K562 (cell line): ENCODE data around the gene RPP25. TPM values are rescaled to one million over a fixed set of nuclear protein-coding genes. Genes with fewer than 3 reads are reported as not detected.

ENCODE experiments used
- ATAC-seq: fragments of 200-7000 bp; cut with Tn5 transposase; 3 replicates; pipeline ENCODE4 v1.9.1; 2020; ENCODE audit warnings: moderate library complexity
- BruUV-seq: library from RNA; stranded (reverse); fragments of 400-500 nt; replicated peaks from 2 replicates; lab custom pipeline; 2021; lab: Mats Ljungman, UMichigan
- CTCF ChIA-PET: fragments of 300-600 bp; formaldehyde crosslinking; extraction: SDS; loops from one replicate; lab custom pipeline; 2021; ENCODE audit warnings: low intra/inter-chr PET ratio; lab: Yijun Ruan, JAX
- POLR2A ChIA-PET: fragments of 300-600, 350-650 bp; sonication (Branson Sonifier 250); formaldehyde crosslinking; extraction: SDS; loops from one replicate; lab custom pipeline; 2021; ENCODE audit warnings: antibody characterized with exemption, inconsistent platforms; lab: Yijun Ruan, JAX
- DNase-seq, 4 experiments: peaks; one replicate each; pipeline versions ENCODE4 v3.0.0 to v3.0.0-alpha.2; 2011 to 2018; ENCODE audit warnings: low spot score in 3 of 4, mixed read lengths in 3 of 4; ENCODE audit errors: extremely low read depth in 1 of 4
- FAIRE-seq: peaks from 2 replicates; lab custom pipeline; 2011; peaks lifted over from hg19 to GRCh38; lab: Jason Lieb, UNC
- H2AFZ ChIP-seq: 2 replicates; pipeline ENCODE4 v1.6.0; 2011; ENCODE audit warnings: low read depth, low read length, control low read depth, inconsistent platforms
- H3K27ac ChIP-seq: fragments of 200-600 bp; 3 replicates; pipeline ENCODE4 v1.8.0; 2011; ENCODE audit warnings: low read depth, mild to moderate bottlenecking, control low read depth, inconsistent platforms, low read length, moderate library complexity, mixed read lengths; ENCODE audit errors: extremely low read depth
- H3K27me3 ChIP-seq, 2 experiments: fragments of 300-600 bp in 1 of 2; 2 replicates in 1 of 2; 3 replicates in 1 of 2; pipeline versions ENCODE4 v1.6.0 to v1.8.0; 2011; ENCODE audit warnings: inconsistent platforms in 2 of 2, low read length in 2 of 2, mild to moderate bottlenecking in 1 of 2, mixed read lengths in 1 of 2, moderate library complexity in 1 of 2; ENCODE audit not compliant: control insufficient read depth in 2 of 2, insufficient read depth in 2 of 2
- H3K36me3 ChIP-seq: fragments of 300-600 bp; 3 replicates; pipeline ENCODE4 v1.8.0; 2011; ENCODE audit warnings: mild to moderate bottlenecking, low read length, inconsistent platforms; ENCODE audit not compliant: control insufficient read depth, insufficient read depth
- H3K4me1 ChIP-seq, 2 experiments: fragments of 200-600 bp in 1 of 2; replicated peaks in 1 of 2; 2 replicates in 1 of 2; 3 replicates in 1 of 2; pipeline versions ENCODE4 v1.5.1 to v1.8.0; 2011; ENCODE audit warnings: inconsistent platforms in 2 of 2, low read length in 2 of 2, mild to moderate bottlenecking in 1 of 2, mixed read lengths in 1 of 2, moderate library complexity in 1 of 2; ENCODE audit not compliant: control insufficient read depth in 2 of 2, insufficient read depth in 2 of 2
- H3K4me2 ChIP-seq: 2 replicates; pipeline ENCODE4 v1.6.1; 2011; ENCODE audit warnings: low read length, control low read depth, inconsistent platforms, mixed read lengths; ENCODE audit not compliant: insufficient read depth
- H3K4me3 ChIP-seq: fragments of 200-600 bp; sonication (generic), shearing (Covaris generic); 2 replicates; pipeline ENCODE4 v1.5.1; 2016; ENCODE audit warnings: control low read depth, inconsistent platforms
- H3K79me2 ChIP-seq: fragments of 200-600 bp; 3 replicates; pipeline ENCODE4 v1.8.0; 2011; ENCODE audit warnings: low read length, inconsistent platforms; ENCODE audit not compliant: control insufficient read depth, insufficient read depth
- H3K9ac ChIP-seq, 2 experiments: 2 replicates each; pipeline versions ENCODE4 v1.6.0 to v1.6.1; 2011; ENCODE audit warnings: low read depth in 2 of 2, low read length in 2 of 2, control low read depth in 1 of 2, inconsistent platforms in 1 of 2, mild to moderate bottlenecking in 1 of 2, mixed read lengths in 1 of 2; ENCODE audit not compliant: insufficient read depth in 1 of 2
- H3K9me1 ChIP-seq: one replicate; pipeline ENCODE4 v1.6.0; 2011; ENCODE audit warnings: inconsistent platforms, mild to moderate bottlenecking, low read length, moderate library complexity; ENCODE audit not compliant: control insufficient read depth, insufficient read depth
- H3K9me3 ChIP-seq: replicated peaks from 2 replicates; pipeline ENCODE4 v1.5.1; 2011; ENCODE audit warnings: low read depth, low read length, inconsistent platforms; ENCODE audit not compliant: control insufficient read depth, insufficient read depth
- H4K20me1 ChIP-seq: replicated peaks from 2 replicates; pipeline ENCODE4 v1.6.1; 2011; ENCODE audit warnings: low read length, inconsistent platforms, mixed read lengths; ENCODE audit not compliant: control insufficient read depth, insufficient read depth
- GTF2F1 ChIP-seq: IDR thresholded peaks from 2 replicates; pipeline ENCODE4 v1.6.1; 2011; ENCODE audit warnings: low read depth, low read length, improper control_type of control experiment
- KDM1A ChIP-seq, 2 experiments: fragments of 450-650 bp; IDR thresholded peaks; 2 replicates each; pipeline ENCODE4 v1.6.1; 2016; ENCODE audit warnings: mild to moderate bottlenecking in 2 of 2
- MCM2 ChIP-seq: fragments of 450-650 bp; IDR thresholded peaks from 2 replicates; pipeline ENCODE4 v1.6.1; 2017; ENCODE audit warnings: low read depth, mild to moderate bottlenecking
- MTF1 ChIP-seq: fragments of 250-450 bp; sonication (Bioruptor Pico); IDR thresholded peaks from 2 replicates; pipeline ENCODE4 v1.9.0; 2021; ENCODE audit warnings: moderate library complexity, mild to moderate bottlenecking, inconsistent platforms, borderline replicate concordance
- NFE2L1 ChIP-seq: fragments of 450-650 bp; IDR thresholded peaks from 2 replicates; pipeline ENCODE4 v1.6.1; 2016; ENCODE audit warnings: missing genetic modification characterization, low read depth, mild to moderate bottlenecking, missing compliant biosample characterization, moderate library complexity, borderline replicate concordance
- ZNF707 ChIP-seq: fragments of 250-450 bp; sonication (Bioruptor Pico); conservative IDR thresholded peaks from 2 replicates; pipeline ENCODE4 v1.8.0; 2022; ENCODE audit warnings: inconsistent platforms, mild to moderate bottlenecking, moderate library complexity
- WGBS: fragments of 100-300 bp; shearing (Covaris generic); methylation state at CpG from one replicate; pipeline ENCODE4 v1.1.6; 2016; ENCODE audit warnings: low coverage, mixed read lengths; ENCODE audit not compliant: insufficient coverage; ENCODE audit errors: missing lambda C conversion rate; 5-methylcytosine and 5-hydroxymethylcytosine counted together
- in situ Hi-C: fragments of 300-500 bp; cut with MboI; formaldehyde crosslinking; loops from 4 replicates; pipeline ENCODE4 v1.15.0; 2018; ENCODE audit warnings: inconsistent platforms, mixed read lengths
- intact Hi-C: fragments of 100-400 bp; cut with micrococcal nuclease; formaldehyde crosslinking; loops from 2 replicates; pipeline ENCODE4 v1.14.2; 2022
- polyA plus RNA-seq, 8 experiments: library from polyadenylated mRNA; depleted of rRNA in 4 of 8; stranded (reverse) in 5 of 8; unstranded in 3 of 8; fragments of >200 nt; fragmentation: Nextera tagmentation in 2 of 8; fragmentation: Illumina TruSeq in 1 of 8; extraction: Ambion mirVana in 2 of 8; extraction: Trizol in 1 of 8; gene quantifications; 2 replicates each; pipeline versions ENCODE4 v1.2.1 to v1.2.3, GENCODE V29; 2011 to 2014; ENCODE audit warnings: inconsistent platforms in 1 of 8, missing spikeins in 1 of 8
- total RNA-seq, 7 experiments: library from RNA; depleted of rRNA in 6 of 7; stranded (reverse); fragments of >200 nt in 6 of 7; fragmentation: Illumina TruSeq in 2 of 7; extraction: Trizol in 2 of 7; gene quantifications; 2 replicates each; pipeline versions ENCODE4 v1.2.1 to v1.2.3, GENCODE V29; 2011 to 2021; ENCODE audit warnings: low replicate concordance in 1 of 7
- TF ChIP-seq, protein P1 (sequence below): fragments of 450-650 bp; conservative IDR thresholded peaks from 2 replicates; pipeline ENCODE4 v1.6.1; 2016; ENCODE audit warnings: missing genetic modification characterization, low read depth, mild to moderate bottlenecking, missing compliant biosample characterization, moderate library complexity
- TF ChIP-seq, protein P2 (sequence below): IDR thresholded peaks from 3 replicates; pipeline ENCODE4 v1.6.1; 2011; ENCODE audit warnings: borderline replicate concordance, mild to moderate bottlenecking, moderate library complexity; ENCODE audit not compliant: insufficient read length; ENCODE audit errors: extremely low read depth
- TF ChIP-seq, protein P3 (sequence below): fragments of 250-450 bp; sonication (Bioruptor Pico); IDR thresholded peaks from 2 replicates; pipeline ENCODE4 v1.4.0; 2020; ENCODE audit warnings: mild to moderate bottlenecking, moderate library complexity

The RPP25 gene
- total and polyA plus RNA-seq, 9 of the 15 experiments (the other 6 are each of a cell fraction or from before 2014, with no cell fraction given), result 1.1 to 12.3 (median 5.6) TPM

DNA sequence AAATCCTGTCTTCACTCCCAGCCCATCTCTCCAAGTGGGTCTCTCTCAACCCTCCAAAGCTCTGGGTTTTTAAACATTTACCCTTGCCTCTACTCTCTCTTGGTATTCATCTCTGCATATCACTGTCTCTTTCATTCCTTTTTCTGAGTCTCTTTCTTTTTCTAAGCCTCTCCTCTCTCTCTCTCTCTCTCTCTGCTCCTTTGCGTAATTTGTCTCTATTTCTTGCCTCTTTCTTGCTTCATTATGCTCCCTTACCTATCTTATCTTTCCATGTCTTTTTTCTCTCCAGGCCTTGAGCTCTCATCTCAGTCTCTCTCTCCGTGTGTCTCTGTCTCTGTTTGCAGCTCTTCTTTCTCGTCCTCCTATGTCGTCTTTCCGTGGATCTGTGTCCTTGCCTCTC is 38.1 kb upstream of the RPP25 start (continued):
- no peak for TF ChIP-seq MCM2
- no peak for TF ChIP-seq MTF1 (CRISPR knock-in tag)

DNA sequence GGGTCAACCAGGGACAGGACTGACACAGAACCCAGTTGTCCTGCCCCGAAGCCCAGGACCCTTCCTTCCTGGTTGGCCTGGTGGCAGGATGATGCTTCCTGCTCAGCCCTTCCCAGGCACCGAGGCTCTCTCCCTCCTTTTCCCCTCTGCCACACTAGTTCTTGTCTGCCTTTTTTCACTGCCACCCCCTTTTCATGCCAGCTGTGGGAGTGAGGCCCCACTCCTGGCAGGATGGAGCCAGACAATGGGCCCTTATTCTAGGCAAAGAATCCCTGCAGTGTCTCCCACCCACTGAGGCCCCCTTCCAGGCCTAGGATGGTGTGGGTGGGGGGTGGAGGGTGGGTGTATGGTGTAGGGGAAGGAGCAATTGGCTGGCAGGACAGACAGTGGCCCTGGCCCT is 37.7 kb upstream of the RPP25 start:
- peaks cover 13 to 38% of the 10 kb centered on the region in 2 experiments for H3K27me3 ChIP-seq
- DNase-seq (no peak), ATAC-seq (no peak), FAIRE-seq (no peak)
- TF ChIP-seq NFE2L1 (tag) (no peak), KDM1A (IDR thresholded peaks at IDR 0.05) (no peak), GTF2F1 (no peak), ZNF707 (CRISPR knock-in tag) (no peak)
- TF ChIP-seq, protein P1, sequence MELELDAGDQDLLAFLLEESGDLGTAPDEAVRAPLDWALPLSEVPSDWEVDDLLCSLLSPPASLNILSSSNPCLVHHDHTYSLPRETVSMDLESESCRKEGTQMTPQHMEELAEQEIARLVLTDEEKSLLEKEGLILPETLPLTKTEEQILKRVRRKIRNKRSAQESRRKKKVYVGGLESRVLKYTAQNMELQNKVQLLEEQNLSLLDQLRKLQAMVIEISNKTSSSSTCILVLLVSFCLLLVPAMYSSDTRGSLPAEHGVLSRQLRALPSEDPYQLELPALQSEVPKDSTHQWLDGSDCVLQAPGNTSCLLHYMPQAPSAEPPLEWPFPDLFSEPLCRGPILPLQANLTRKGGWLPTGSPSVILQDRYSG (tag), result no peak
- TF ChIP-seq, protein P2, sequence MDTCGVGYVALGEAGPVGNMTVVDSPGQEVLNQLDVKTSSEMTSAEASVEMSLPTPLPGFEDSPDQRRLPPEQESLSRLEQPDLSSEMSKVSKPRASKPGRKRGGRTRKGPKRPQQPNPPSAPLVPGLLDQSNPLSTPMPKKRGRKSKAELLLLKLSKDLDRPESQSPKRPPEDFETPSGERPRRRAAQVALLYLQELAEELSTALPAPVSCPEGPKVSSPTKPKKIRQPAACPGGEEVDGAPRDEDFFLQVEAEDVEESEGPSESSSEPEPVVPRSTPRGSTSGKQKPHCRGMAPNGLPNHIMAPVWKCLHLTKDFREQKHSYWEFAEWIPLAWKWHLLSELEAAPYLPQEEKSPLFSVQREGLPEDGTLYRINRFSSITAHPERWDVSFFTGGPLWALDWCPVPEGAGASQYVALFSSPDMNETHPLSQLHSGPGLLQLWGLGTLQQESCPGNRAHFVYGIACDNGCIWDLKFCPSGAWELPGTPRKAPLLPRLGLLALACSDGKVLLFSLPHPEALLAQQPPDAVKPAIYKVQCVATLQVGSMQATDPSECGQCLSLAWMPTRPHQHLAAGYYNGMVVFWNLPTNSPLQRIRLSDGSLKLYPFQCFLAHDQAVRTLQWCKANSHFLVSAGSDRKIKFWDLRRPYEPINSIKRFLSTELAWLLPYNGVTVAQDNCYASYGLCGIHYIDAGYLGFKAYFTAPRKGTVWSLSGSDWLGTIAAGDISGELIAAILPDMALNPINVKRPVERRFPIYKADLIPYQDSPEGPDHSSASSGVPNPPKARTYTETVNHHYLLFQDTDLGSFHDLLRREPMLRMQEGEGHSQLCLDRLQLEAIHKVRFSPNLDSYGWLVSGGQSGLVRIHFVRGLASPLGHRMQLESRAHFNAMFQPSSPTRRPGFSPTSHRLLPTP, result no peak
- TF ChIP-seq, protein P3, sequence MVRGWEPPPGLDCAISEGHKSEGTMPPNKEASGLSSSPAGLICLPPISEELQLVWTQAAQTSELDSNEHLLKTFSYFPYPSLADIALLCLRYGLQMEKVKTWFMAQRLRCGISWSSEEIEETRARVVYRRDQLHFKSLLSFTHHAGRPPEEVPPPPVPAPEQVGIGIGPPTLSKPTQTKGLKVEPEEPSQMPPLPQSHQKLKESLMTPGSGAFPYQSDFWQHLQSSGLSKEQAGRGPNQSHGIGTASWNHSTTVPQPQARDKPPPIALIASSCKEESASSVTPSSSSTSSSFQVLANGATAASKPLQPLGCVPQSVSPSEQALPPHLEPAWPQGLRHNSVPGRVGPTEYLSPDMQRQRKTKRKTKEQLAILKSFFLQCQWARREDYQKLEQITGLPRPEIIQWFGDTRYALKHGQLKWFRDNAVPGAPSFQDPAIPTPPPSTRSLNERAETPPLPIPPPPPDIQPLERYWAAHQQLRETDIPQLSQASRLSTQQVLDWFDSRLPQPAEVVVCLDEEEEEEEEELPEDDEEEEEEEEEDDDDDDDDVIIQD (CRISPR knock-in tag), result no peak
- WGBS, result 0% methylated on average over 2 of the region's 2 CpGs
- no TSS peak for BruUV-seq
- H3K9me1 ChIP-seq, result peaks cover 2% of the 10 kb centered on the region
- H4K20me1 ChIP-seq, result peaks cover 8% of the 10 kb centered on the region
- no peak overlapping the region for H3K4me3 ChIP-seq
- H3K9me3 ChIP-seq, result no peaks in the 10 kb centered on the region
- in situ Hi-C loops (no loop called here), intact Hi-C loops (no loop called here)
- H3K9ac ChIP-seq, result no peak overlapping the region
- no peaks in the 10 kb centered on the region for H3K79me2 ChIP-seq
- POLR2A ChIA-PET, result interaction anchor here (1.0 kb wide), 1 partner anchor 10 kb away, joined by 5 read pairs; no protein-coding TSS in a partner anchor
- no peak overlapping the region for H3K4me2 ChIP-seq
- CTCF ChIA-PET, result no interaction called here
- H3K4me1 ChIP-seq, result peaks cover 0 to 14% of the 10 kb centered on the region in 2 experiments; a peak in 2 of 5 replicates
- H2AFZ ChIP-seq, result no peak overlapping the region
- no peaks in the 10 kb centered on the region for H3K36me3 ChIP-seq
- H3K27ac ChIP-seq, result no peak overlapping the region
